ENCODE measurements around the gene AFAP1L1. TPM values are rescaled to one million over a fixed set of nuclear protein-coding genes. Genes with fewer than 3 reads are reported as not detected.
A peak's percentile ranks its signal among the peaks of the same experiment; 100 is the strongest.

Gene AFAP1L1
- total and polyA plus RNA-seq, 7 experiments from 2014 or later, result 0.08 to 1.1 (median 0.49) TPM; not detected in 2

GRCh38 chr5:149283626-149284480 lies 12.2 kb downstream of the AFAP1L1 start:
- no peak for ATAC-seq
- Mint-ChIP-seq H3K27me3 (peaks cover 0 to 19% (median 3%) of the 10 kb centered on the region in 5 donors), H3K9me3 (peaks cover 0 to 2% (median 0%) of the 10 kb centered on the region in 11 donors), H3K36me3 (peaks cover 0 to under 1% (median 0%) of the 10 kb centered on the region in 5 donors), H3K4me1 (peaks cover 0 to 2% (median 0%) of the 10 kb centered on the region in 7 donors), H3K4me3 (no peak overlapping the region), H3K27ac (no peak overlapping the region)
- no peaks in the 10 kb centered on the region for H3K9me3 ChIP-seq (ENCODE audit: control insufficient read depth in 2 of 3, low read length in 3 of 3)
- no peaks in the 10 kb centered on the region for H3K36me3 ChIP-seq (ENCODE audit: control insufficient read depth in 2 of 3, insufficient read depth in 3 of 3, low read length in 3 of 3)
- H3K27ac ChIP-seq (ENCODE audit: low read depth, low read length), result no peak overlapping the region
- ChIA-PET POLR2A (no interaction called here), CTCF (interaction anchor here (0.8 kb wide), 1 partner anchor 157 kb away, joined by 5 read pairs; no protein-coding TSS in a partner anchor)
- DNase-seq, result no peak
- intact Hi-C loops (cut with micrococcal nuclease), result no loop called here
- H3K4me1 ChIP-seq (ENCODE audit: control insufficient read depth in 2 of 2, insufficient read depth in 2 of 2, low read length in 2 of 2), result no peaks in the 10 kb centered on the region
- no peak overlapping the region for H3K4me3 ChIP-seq (ENCODE audit: low read length)
- no peaks in the 10 kb centered on the region for H3K27me3 ChIP-seq (ENCODE audit: control insufficient read depth in 2 of 2, insufficient read depth in 2 of 2, low read length in 2 of 2)

GRCh38 chr5:149284501-149284900 lies 12.8 kb downstream of the AFAP1L1 start:
- ATAC-seq (no peak), DNase-seq (no peak)
- H3K9me3 Mint-ChIP-seq, result no peaks in the 10 kb centered on the region
- Histone ChIP-seq H3K4me3 (ENCODE audit: low read length) (no peak overlapping the region), H3K27ac (ENCODE audit: low read depth, low read length) (no peak overlapping the region), H3K9me3 (ENCODE audit: control insufficient read depth in 2 of 3, low read length in 3 of 3) (no peaks in the 10 kb centered on the region), H3K4me1 (ENCODE audit: control insufficient read depth in 2 of 2, insufficient read depth in 2 of 2, low read length in 2 of 2) (no peaks in the 10 kb centered on the region), H3K27me3 (ENCODE audit: control insufficient read depth in 2 of 2, insufficient read depth in 2 of 2, low read length in 2 of 2) (no peaks in the 10 kb centered on the region), H3K36me3 (ENCODE audit: control insufficient read depth in 2 of 3, insufficient read depth in 3 of 3, low read length in 3 of 3) (no peaks in the 10 kb centered on the region)
- no peak overlapping the region for H3K27ac Mint-ChIP-seq
- H3K27me3 Mint-ChIP-seq, result peaks cover 0 to 18% (median 0%) of the 10 kb centered on the region in 5 donors
- POLR2A ChIA-PET, result no interaction called here
- H3K4me1 Mint-ChIP-seq, result peaks cover 0 to 6% (median 0%) of the 10 kb centered on the region in 7 donors
- CTCF ChIA-PET, result no interaction called here
- H3K36me3 Mint-ChIP-seq, result peaks cover 0 to 6% (median 0%) of the 10 kb centered on the region in 5 donors
- no peak overlapping the region for H3K4me3 Mint-ChIP-seq
- intact Hi-C loops (cut with micrococcal nuclease), result no loop called here

- ATAC-seq (no peak), DNase-seq (no peak)
- Histone ChIP-seq H3K36me3 (ENCODE audit: control insufficient read depth in 2 of 3, insufficient read depth in 3 of 3, low read length in 3 of 3) (no peaks in the 10 kb centered on the region), H3K9me3 (ENCODE audit: control insufficient read depth in 2 of 3, low read length in 3 of 3) (no peaks in the 10 kb centered on the region), H3K4me3 (ENCODE audit: low read length) (no peak overlapping the region), H3K27me3 (ENCODE audit: control insufficient read depth in 2 of 2, insufficient read depth in 2 of 2, low read length in 2 of 2) (no peaks in the 10 kb centered on the region), H3K27ac (ENCODE audit: low read depth, low read length) (no peak overlapping the region), H3K4me1 (ENCODE audit: control insufficient read depth in 2 of 2, insufficient read depth in 2 of 2, low read length in 2 of 2) (no peaks in the 10 kb centered on the region)
- Mint-ChIP-seq H3K4me3 (no peak overlapping the region), H3K4me1 (peaks cover 0 to 6% (median 0%) of the 10 kb centered on the region in 7 donors), H3K36me3 (peaks cover 0 to 6% (median 0%) of the 10 kb centered on the region in 5 donors), H3K27ac (peak overlapping the region in 1 of 9 donors; percentile 38), H3K9me3 (no peaks in the 10 kb centered on the region), H3K27me3 (peaks cover 0 to 11% (median 0%) of the 10 kb centered on the region in 5 donors)
- CTCF ChIA-PET, result no interaction called here
- POLR2A ChIA-PET, result interaction anchor here (0.7 kb wide), 1 partner anchor 13 kb away, joined by 4 read pairs; no protein-coding TSS in a partner anchor
- intact Hi-C loops (cut with micrococcal nuclease), result no loop called here
Observed at GRCh38 chr5:149285153-149285552, 13.5 kb downstream of the AFAP1L1 start.

- intact Hi-C loops (cut with micrococcal nuclease), result no loop called here
- DNase-seq, result no peak
- Histone ChIP-seq H3K4me1 (ENCODE audit: control insufficient read depth in 2 of 2, insufficient read depth in 2 of 2, low read length in 2 of 2) (no peaks in the 10 kb centered on the region), H3K27ac (ENCODE audit: low read depth, low read length) (no peak overlapping the region), H3K9me3 (ENCODE audit: control insufficient read depth in 2 of 3, low read length in 3 of 3) (no peaks in the 10 kb centered on the region), H3K36me3 (ENCODE audit: control insufficient read depth in 2 of 3, insufficient read depth in 3 of 3, low read length in 3 of 3) (no peaks in the 10 kb centered on the region), H3K27me3 (ENCODE audit: control insufficient read depth in 2 of 2, insufficient read depth in 2 of 2, low read length in 2 of 2) (no peaks in the 10 kb centered on the region), H3K4me3 (ENCODE audit: low read length) (no peak overlapping the region)
- no peak overlapping the region for H3K4me3 Mint-ChIP-seq
- ATAC-seq, result no peak
- H3K9me3 Mint-ChIP-seq, result no peaks in the 10 kb centered on the region
- POLR2A ChIA-PET, result no interaction called here
- peaks cover 0 to 6% (median 0%) of the 10 kb centered on the region in 5 donors for H3K36me3 Mint-ChIP-seq
- H3K27me3 Mint-ChIP-seq, result peaks cover 0 to 12% (median 0%) of the 10 kb centered on the region in 5 donors
- CTCF ChIA-PET, result interaction anchor here (1.1 to 1.2 kb wide), 2 partner anchors 22 to 23 kb away, joined by 3 read pairs; no protein-coding TSS in a partner anchor
- no peak overlapping the region for H3K27ac Mint-ChIP-seq
- H3K4me1 Mint-ChIP-seq, result peaks cover 0 to 25% (median 2%) of the 10 kb centered on the region in 7 donors
Observed at GRCh38 chr5:149288436-149288835, 16.8 kb downstream of the AFAP1L1 start.

- Mint-ChIP-seq H3K27ac (no peak overlapping the region), H3K4me1 (peaks cover 0 to 29% (median 2%) of the 10 kb centered on the region in 7 donors), H3K27me3 (peaks cover 0 to 13% (median 0%) of the 10 kb centered on the region in 5 donors), H3K4me3 (no peak overlapping the region), H3K9me3 (no peaks in the 10 kb centered on the region), H3K36me3 (peaks cover 0 to 6% (median 0%) of the 10 kb centered on the region in 5 donors)
- Histone ChIP-seq H3K27me3 (ENCODE audit: control insufficient read depth in 2 of 2, insufficient read depth in 2 of 2, low read length in 2 of 2) (no peaks in the 10 kb centered on the region), H3K36me3 (ENCODE audit: control insufficient read depth in 2 of 3, insufficient read depth in 3 of 3, low read length in 3 of 3) (no peaks in the 10 kb centered on the region), H3K9me3 (ENCODE audit: control insufficient read depth in 2 of 3, low read length in 3 of 3) (no peaks in the 10 kb centered on the region), H3K27ac (ENCODE audit: low read depth, low read length) (no peak overlapping the region), H3K4me3 (ENCODE audit: low read length) (no peak overlapping the region), H3K4me1 (ENCODE audit: control insufficient read depth in 2 of 2, insufficient read depth in 2 of 2, low read length in 2 of 2) (peaks cover 0 to under 1% of the 10 kb centered on the region in 2 donors)
- DNase-seq, result no peak
- intact Hi-C loops (cut with micrococcal nuclease), result no loop called here
- ATAC-seq, result no peak
- POLR2A ChIA-PET, result interaction anchor here (1.9 kb wide), 1 partner anchor 10 kb away, joined by 5 read pairs; no protein-coding TSS in a partner anchor
- CTCF ChIA-PET, result interaction anchor here (1.1 kb wide), 1 partner anchor 24 kb away, joined by 3 read pairs; no protein-coding TSS in a partner anchor
Observed at GRCh38 chr5:149289301-149289700, 17.6 kb downstream of the AFAP1L1 start.

- ChIA-PET CTCF (interaction anchor here (0.6 to 1.5 kb wide), 3 partner anchors 16 to 152 kb away, joined by 3 to 5 read pairs (median 4); no protein-coding TSS in a partner anchor), POLR2A (no interaction called here)
- Histone ChIP-seq H3K36me3 (ENCODE audit: control insufficient read depth in 2 of 3, insufficient read depth in 3 of 3, low read length in 3 of 3) (no peaks in the 10 kb centered on the region), H3K9me3 (ENCODE audit: control insufficient read depth in 2 of 3, low read length in 3 of 3) (no peaks in the 10 kb centered on the region), H3K27ac (ENCODE audit: low read depth, low read length) (peak overlapping the region; percentile 31), H3K4me3 (ENCODE audit: low read length) (no peak overlapping the region), H3K27me3 (ENCODE audit: control insufficient read depth in 2 of 2, insufficient read depth in 2 of 2, low read length in 2 of 2) (no peaks in the 10 kb centered on the region), H3K4me1 (ENCODE audit: control insufficient read depth in 2 of 2, insufficient read depth in 2 of 2, low read length in 2 of 2) (peaks cover 0 to 56% of the 10 kb centered on the region in 2 donors)
- Mint-ChIP-seq H3K27ac (peak overlapping the region in 8 of 9 donors; percentile 59 to 94 (median 84)), H3K4me1 (peaks cover 4 to 81% (median 55%) of the 10 kb centered on the region in 7 donors), H3K36me3 (no peaks in the 10 kb centered on the region), H3K27me3 (peaks cover 0 to 23% (median 0%) of the 10 kb centered on the region in 5 donors), H3K4me3 (peak overlapping the region in 9 of 10 donors; percentile 51 to 86 (median 75)), H3K9me3 (no peaks in the 10 kb centered on the region)
- intact Hi-C loops (cut with micrococcal nuclease), result loop anchor here in 1 of 2 donors (1.0 kb wide), 1 partner anchor 26 kb away; no protein-coding TSS in a partner anchor
- ATAC-seq (no peak), DNase-seq (peak in 4 of 9 donors; percentile 32 to 40 (median 35))
Observed at GRCh38 chr5:149294872-149295829, 23.5 kb downstream of the AFAP1L1 start.

Measured in naive thymus-derived CD4-positive, alpha-beta T cell (primary cell).